Neuronal stem cell (in vitro differentiated cells): Measurements from ENCODE around the gene STXBP6.

ENCODE experiments used
- DNase-seq: peaks from one replicate; pipeline ENCODE4 v3.0.0-alpha.2; 2013; ENCODE audit warnings: low spot score
- H2AFZ ChIP-seq: one replicate; pipeline ENCODE4 v1.6.1; 2013; ENCODE audit warnings: mild to moderate bottlenecking, low read length, inconsistent platforms
- H2AK5ac ChIP-seq: 2 replicates; pipeline ENCODE4 v1.6.1; 2013; ENCODE audit warnings: low read depth, mild to moderate bottlenecking, inconsistent platforms, low read length, moderate library complexity, mixed read lengths
- H2BK120ac ChIP-seq: 2 replicates; pipeline ENCODE4 v1.6.1; 2013; ENCODE audit warnings: low read depth, mild to moderate bottlenecking, inconsistent platforms, low read length, moderate library complexity, mixed read lengths
- H2BK12ac ChIP-seq: one replicate; pipeline ENCODE4 v1.6.1; 2013; ENCODE audit warnings: low read length, inconsistent platforms
- H2BK15ac ChIP-seq: 2 replicates; pipeline ENCODE4 v1.6.1; 2013; ENCODE audit warnings: mild to moderate bottlenecking, low read length, inconsistent platforms, mixed read lengths
- H2BK5ac ChIP-seq: one replicate; pipeline ENCODE4 v1.6.1; 2013; ENCODE audit warnings: inconsistent platforms, mild to moderate bottlenecking, low read length, moderate library complexity
- H3K14ac ChIP-seq: one replicate; pipeline ENCODE4 v1.6.1; 2013; ENCODE audit warnings: low read length, inconsistent platforms
- H3K18ac ChIP-seq: 2 replicates; pipeline ENCODE4 v1.6.1; 2013; ENCODE audit warnings: low read length, inconsistent platforms
- H3K23ac ChIP-seq: 2 replicates; pipeline ENCODE4 v1.6.1; 2013; ENCODE audit warnings: low read depth, mild to moderate bottlenecking, mixed read lengths, low read length, inconsistent platforms; ENCODE audit not compliant: poor library complexity
- H3K27ac ChIP-seq: replicated peaks from 3 replicates; pipeline ENCODE4 v1.5.1; 2013; ENCODE audit warnings: low read length, inconsistent platforms
- H3K27me3 ChIP-seq, 3 experiments: 2 replicates each; pipeline ENCODE4 v1.6.1; 2013; ENCODE audit warnings: low read length in 3 of 3, mild to moderate bottlenecking in 2 of 3, inconsistent platforms in 1 of 3, low read depth in 1 of 3, mixed read lengths in 1 of 3, moderate library complexity in 1 of 3; ENCODE audit not compliant: control insufficient read depth in 3 of 3, insufficient read depth in 3 of 3
- H3K36me3 ChIP-seq, 2 donors: replicated peaks in 1 of 2; 2 replicates each; pipeline ENCODE4 v1.6.1; 2013; ENCODE audit warnings: low read length in 2 of 2; ENCODE audit not compliant: control insufficient read depth in 2 of 2, insufficient read depth in 2 of 2
- H3K4ac ChIP-seq: 2 replicates; pipeline ENCODE4 v1.6.1; 2013; ENCODE audit warnings: inconsistent platforms, mild to moderate bottlenecking, low read length, moderate library complexity
- H3K4me1 ChIP-seq, 2 donors: 1 replicate in 1 of 2; 2 replicates in 1 of 2; pipeline ENCODE4 v1.6.1; 2013; ENCODE audit warnings: low read length in 2 of 2, low read depth in 1 of 2; ENCODE audit not compliant: control insufficient read depth in 2 of 2, insufficient read depth in 1 of 2
- H3K4me2 ChIP-seq: one replicate; pipeline ENCODE4 v1.6.1; 2013; ENCODE audit warnings: mild to moderate bottlenecking, low read length, inconsistent platforms; ENCODE audit not compliant: insufficient read depth, poor library complexity, severe bottlenecking
- H3K4me3 ChIP-seq, 2 donors: 2 replicates each; pipeline ENCODE4 v1.5.1; 2013; ENCODE audit warnings: low read length in 2 of 2, mild to moderate bottlenecking in 2 of 2, inconsistent platforms in 1 of 2, moderate library complexity in 1 of 2
- H3K79me1 ChIP-seq: one replicate; pipeline ENCODE4 v1.6.1; 2013; ENCODE audit warnings: low read depth, mild to moderate bottlenecking, inconsistent platforms, low read length, moderate library complexity
- H3K9ac ChIP-seq: one replicate; pipeline ENCODE4 v1.6.1; 2013; ENCODE audit warnings: mild to moderate bottlenecking, low read depth, low read length, inconsistent platforms; ENCODE audit not compliant: poor library complexity
- H3K9me3 ChIP-seq, 2 donors: replicated peaks in 1 of 2; 2 replicates each; pipeline versions ENCODE3 to v1.6.1; 2013; ENCODE audit warnings: low read length in 2 of 2, mild to moderate bottlenecking in 2 of 2, inconsistent platforms in 1 of 2, low read depth in 1 of 2, mixed read lengths in 1 of 2, moderate library complexity in 1 of 2; ENCODE audit not compliant: control insufficient read depth in 2 of 2, insufficient read depth in 1 of 2
- H4K8ac ChIP-seq: one replicate; pipeline ENCODE4 v1.6.1; 2013; ENCODE audit warnings: low read depth, mild to moderate bottlenecking, inconsistent platforms, low read length, moderate library complexity
- H4K91ac ChIP-seq: one replicate; pipeline ENCODE4 v1.6.1; 2013; ENCODE audit warnings: low read length, low read depth, mild to moderate bottlenecking, inconsistent platforms; ENCODE audit not compliant: poor library complexity
- WGBS, 2 donors: extraction: QIAGEN DNeasy Blood & Tissue Kit; methylation state at CpG; one replicate each; pipeline ENCODE4 v1.1.7; 2013; ENCODE audit warnings: missing lambda C conversion rate in 2 of 2, mixed read lengths in 1 of 2; ENCODE audit not compliant: insufficient read length in 2 of 2, insufficient replicate concordance in 1 of 2; ENCODE audit errors: extremely low coverage in 2 of 2; 5-methylcytosine and 5-hydroxymethylcytosine counted together

STXBP6 gene

DNA sequence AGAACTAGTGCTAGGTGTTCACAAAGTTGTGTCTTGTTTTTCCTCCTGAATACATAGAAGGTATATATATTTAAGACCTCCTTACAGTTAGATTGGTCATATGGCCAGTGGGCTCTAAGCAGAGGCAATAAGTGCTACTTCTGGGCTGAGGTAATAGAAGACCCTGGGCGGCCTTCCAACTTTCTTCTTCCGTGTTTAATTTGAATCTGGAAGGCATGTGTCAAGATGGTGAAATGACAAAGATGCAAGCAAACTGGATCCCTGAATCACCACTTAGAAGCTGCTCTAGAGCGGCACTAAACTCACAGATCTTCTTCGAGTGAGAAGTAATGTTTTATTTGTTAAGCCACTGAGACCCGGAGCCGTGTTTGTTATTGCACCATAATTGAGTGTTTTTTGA is 215.0 kb downstream of the STXBP6 start:
- H3K27ac ChIP-seq: no peak overlapping the region
- peaks cover under 1 to 3% of the 10 kb centered on the region in 2 donors for H3K4me1 ChIP-seq
- H2BK120ac ChIP-seq: no peak overlapping the region
- no peak overlapping the region for H4K91ac ChIP-seq
- H3K79me1 ChIP-seq: no peaks in the 10 kb centered on the region
- no peak overlapping the region for H2BK5ac ChIP-seq
- no peak overlapping the region for H3K4me2 ChIP-seq
- H3K36me3 ChIP-seq: no peaks in the 10 kb centered on the region
- no peak overlapping the region for H3K9ac ChIP-seq
- WGBS, 2 donors: no CpG with 5 or more reads among the region's 6 CpGs
- H2BK15ac ChIP-seq: no peak overlapping the region
- H3K14ac ChIP-seq: no peak overlapping the region
- no peak overlapping the region for H2AK5ac ChIP-seq
- no peaks in the 10 kb centered on the region for H3K27me3 ChIP-seq
- no peak overlapping the region for H2AFZ ChIP-seq
- no peak overlapping the region for H3K4ac ChIP-seq
- no peak overlapping the region for H4K8ac ChIP-seq
- H3K23ac ChIP-seq: no peak overlapping the region
- no peaks in the 10 kb centered on the region for H3K9me3 ChIP-seq
- no peak overlapping the region for H2BK12ac ChIP-seq
- no peak overlapping the region for H3K4me3 ChIP-seq
- no peak for DNase-seq
- H3K18ac ChIP-seq: no peak overlapping the region

DNA sequence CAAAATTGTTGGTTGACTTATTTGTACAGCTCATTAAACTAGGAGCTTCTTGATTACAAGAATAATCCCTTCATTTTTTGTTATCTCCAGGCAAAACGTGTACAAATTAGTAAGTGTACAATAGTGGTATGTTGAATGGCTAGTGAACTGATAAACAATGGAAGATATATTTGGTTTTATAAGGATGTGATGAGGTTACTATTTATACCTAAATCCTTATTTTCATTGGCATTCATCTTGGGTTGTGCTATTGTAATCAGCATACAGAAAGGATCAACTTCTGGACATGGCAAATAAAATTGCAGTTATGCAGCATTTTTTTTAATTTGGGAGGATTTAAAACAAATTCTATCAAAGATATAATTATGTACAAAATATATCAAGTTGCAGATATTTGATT is 216.6 kb downstream of the STXBP6 start:
- Histone ChIP-seq H3K14ac (no peak overlapping the region), H2BK120ac (no peak overlapping the region), H2BK15ac (no peak overlapping the region), H2AFZ (no peak overlapping the region), H3K79me1 (no peaks in the 10 kb centered on the region), H3K18ac (no peak overlapping the region), H3K36me3 (no peaks in the 10 kb centered on the region), H2AK5ac (no peak overlapping the region), H3K27me3 (peaks cover 0 to 2% (median 0%) of the 10 kb centered on the region in 3 experiments), H3K27ac (no peak overlapping the region), H4K91ac (no peak overlapping the region), H3K4me3 (no peak overlapping the region), H3K4me2 (no peak overlapping the region), H2BK12ac (no peak overlapping the region), H3K9me3 (no peaks in the 10 kb centered on the region), H4K8ac (no peak overlapping the region), H3K4ac (no peak overlapping the region), H3K23ac (no peak overlapping the region), H2BK5ac (no peak overlapping the region), H3K4me1 (no peaks in the 10 kb centered on the region), H3K9ac (no peak overlapping the region)
- no CpG with 5 or more reads among the region's 1 CpG for WGBS, 2 donors
- DNase-seq: no peak

DNA sequence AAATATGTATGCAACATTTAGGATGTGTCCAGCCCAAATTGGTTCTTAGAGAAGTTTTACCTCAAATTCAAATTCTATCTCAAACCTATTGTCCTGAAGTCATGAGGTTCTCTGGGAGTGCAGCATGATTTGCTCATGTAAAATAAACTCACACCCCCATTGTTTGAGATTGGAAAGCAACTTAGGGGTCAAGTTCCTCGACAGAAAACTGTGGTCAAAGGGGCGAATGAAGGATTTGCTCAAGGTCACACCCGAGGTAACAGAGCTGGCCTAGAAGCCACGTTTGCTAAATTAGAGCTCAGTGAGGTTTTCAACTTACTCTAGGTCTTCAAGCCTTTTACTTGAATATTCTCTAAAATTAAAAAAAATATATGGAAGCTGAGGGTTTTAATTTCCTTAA is 218.3 kb downstream of the STXBP6 start:
- WGBS, 2 donors: no CpG with 5 or more reads among the region's 4 CpGs
- no peak overlapping the region for H4K91ac ChIP-seq

DNA sequence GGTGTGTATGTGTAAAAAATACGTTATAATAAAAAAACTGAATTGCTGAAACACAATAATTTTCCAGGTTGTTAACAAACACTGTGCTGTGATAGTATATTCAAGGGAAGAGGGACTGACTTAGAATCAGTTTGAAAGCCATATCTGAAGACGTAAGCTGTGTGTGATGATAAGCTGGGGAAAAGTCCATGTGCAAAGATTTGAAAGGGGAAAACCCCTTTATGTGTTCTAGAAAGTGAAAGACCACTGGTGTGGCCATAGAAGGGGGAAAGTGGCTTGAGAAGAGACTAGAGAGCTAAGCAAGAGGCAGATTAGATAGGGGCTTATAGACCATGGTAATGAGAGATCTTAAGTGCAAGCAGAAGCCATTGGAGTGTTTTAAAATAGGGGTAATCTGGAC is 220.1 kb downstream of the STXBP6 start:
- Histone ChIP-seq H2AFZ (no peak overlapping the region), H2BK120ac (no peak overlapping the region), H3K27me3 (peaks cover 0 to 2% (median 0%) of the 10 kb centered on the region in 3 experiments), H3K4me3 (no peak overlapping the region), H3K36me3 (no peaks in the 10 kb centered on the region), H3K14ac (no peak overlapping the region), H2BK15ac (no peak overlapping the region), H3K9me3 (no peaks in the 10 kb centered on the region), H2AK5ac (no peak overlapping the region), H3K18ac (no peak overlapping the region), H3K23ac (no peak overlapping the region), H4K8ac (no peak overlapping the region), H2BK12ac (no peak overlapping the region), H3K27ac (no peak overlapping the region), H3K9ac (no peak overlapping the region), H2BK5ac (no peak overlapping the region), H3K79me1 (no peaks in the 10 kb centered on the region), H4K91ac (no peak overlapping the region), H3K4ac (no peak overlapping the region), H3K4me1 (no peaks in the 10 kb centered on the region), H3K4me2 (no peak overlapping the region)
- no peak for DNase-seq
- 100% methylated on average over 1 of the region's 2 CpGs; no CpG with 5 or more reads in 1 of the 2 donors for WGBS, 2 donors

More for the DNA sequence above, 218.3 kb downstream of the STXBP6 start:
- H3K14ac ChIP-seq: no peak overlapping the region
- H2BK12ac ChIP-seq: no peak overlapping the region
- no peak overlapping the region for H2BK15ac ChIP-seq
- H3K4me1 ChIP-seq: no peaks in the 10 kb centered on the region
- no peaks in the 10 kb centered on the region for H3K79me1 ChIP-seq
- no peak overlapping the region for H3K18ac ChIP-seq
- no peak overlapping the region for H3K4me2 ChIP-seq
- no peak overlapping the region for H2BK120ac ChIP-seq
- H2BK5ac ChIP-seq: no peak overlapping the region
- H3K27ac ChIP-seq: no peak overlapping the region
- no peaks in the 10 kb centered on the region for H3K36me3 ChIP-seq
- H2AK5ac ChIP-seq: no peak overlapping the region
- no peak overlapping the region for H3K4me3 ChIP-seq
- no peak overlapping the region for H2AFZ ChIP-seq
- H3K23ac ChIP-seq: no peak overlapping the region
- H3K27me3 ChIP-seq: peaks cover 0 to 2% (median 0%) of the 10 kb centered on the region in 3 experiments
- no peak overlapping the region for H3K4ac ChIP-seq
- no peak overlapping the region for H4K8ac ChIP-seq
- no peaks in the 10 kb centered on the region for H3K9me3 ChIP-seq
- no peak for DNase-seq
- no peak overlapping the region for H3K9ac ChIP-seq
